ENCODE measurements around the gene C19orf38.
"Not testable (repeated sequence)": the region's sequence is repeated elsewhere in the genome, so short reads cannot be mapped to it uniquely, and the experiment has no call there.

C19orf38 gene

GRCh38 chr19:10877608-10878007 is 29.4 kb downstream of the C19orf38 start:
- not testable (repeated sequence) for DNase-seq

DNA sequence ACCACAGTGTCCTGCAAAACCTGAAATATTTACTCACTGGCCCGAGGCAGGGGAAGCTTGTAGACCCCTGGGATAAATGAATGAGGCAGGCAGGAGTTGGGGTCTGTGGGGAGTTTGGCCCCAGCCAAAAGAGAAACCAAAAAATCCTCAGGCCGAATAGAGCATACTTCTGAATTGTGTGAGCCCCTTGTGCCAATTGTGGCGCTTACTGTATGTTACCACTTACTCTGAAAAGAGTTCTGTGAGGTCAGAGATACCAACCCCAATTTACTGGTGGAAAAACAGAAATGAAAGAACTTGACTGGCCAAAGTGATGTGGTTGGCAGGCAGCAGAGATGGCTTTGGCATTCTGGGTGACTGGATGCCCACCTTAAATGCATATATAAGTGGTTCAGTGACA is 30.0 kb downstream of the C19orf38 start:
- DNase-seq, result no peak

DNA sequence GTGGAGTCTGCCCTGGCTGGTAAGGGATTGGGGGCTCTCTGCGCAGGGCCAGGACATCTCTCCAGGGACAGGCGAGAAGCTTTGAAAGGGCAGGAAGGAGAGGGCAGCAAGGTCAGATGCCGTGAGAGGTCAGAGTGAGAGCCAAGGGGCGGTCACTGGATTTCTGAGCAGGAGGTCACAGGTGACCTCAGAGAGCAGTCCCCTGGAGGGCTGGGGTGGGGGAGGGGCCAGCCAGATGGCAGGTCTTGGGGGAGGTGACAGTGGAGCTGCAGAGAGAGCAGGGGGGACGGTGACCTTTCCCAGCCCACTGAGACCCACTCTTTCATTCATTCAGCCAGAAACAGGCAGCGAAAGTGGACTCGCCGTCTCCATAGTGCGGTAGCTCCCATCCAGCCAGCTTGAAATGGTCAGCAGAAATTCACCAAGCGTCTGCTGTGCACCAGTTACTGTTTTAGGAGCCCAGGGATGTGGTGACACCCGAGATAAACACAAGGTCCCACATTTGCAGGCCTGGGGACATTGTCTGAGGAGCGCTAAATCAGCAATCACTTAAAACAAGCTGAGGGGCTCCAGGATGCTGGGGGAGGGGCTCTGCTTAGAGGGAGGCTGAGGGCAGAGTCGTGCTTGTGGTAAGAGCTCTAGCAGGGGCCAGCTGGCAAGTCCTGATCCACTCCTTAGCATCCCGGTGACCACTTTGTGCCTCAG is 33.3 kb downstream of the C19orf38 start:
- no peak for DNase-seq

DNA sequence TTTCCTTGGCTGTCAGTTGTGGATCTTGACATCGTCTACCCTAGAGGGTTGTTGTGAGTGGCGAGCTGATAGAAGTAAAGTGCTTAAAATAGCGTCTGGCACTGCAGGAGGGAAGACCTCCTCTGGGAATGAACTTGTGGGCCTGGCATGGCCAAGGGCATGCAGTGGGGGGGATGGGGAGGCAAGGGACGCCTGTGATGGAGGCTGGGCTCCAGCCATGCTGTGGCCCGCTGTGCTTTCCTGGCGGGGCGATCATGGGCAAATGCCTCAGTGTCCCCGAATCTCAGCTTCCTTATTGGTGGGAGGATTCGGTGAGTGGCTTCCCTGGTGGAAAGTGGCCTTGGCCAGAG is 33.9 kb downstream of the C19orf38 start:
- DNase-seq, result no peak

- no peak for DNase-seq
Measured at GRCh38 chr19:10884274-10884673, 36.1 kb downstream of the C19orf38 start.

- no peak for DNase-seq
Measured at GRCh38 chr19:10885201-10886169, 37.3 kb downstream of the C19orf38 start.

DNA sequence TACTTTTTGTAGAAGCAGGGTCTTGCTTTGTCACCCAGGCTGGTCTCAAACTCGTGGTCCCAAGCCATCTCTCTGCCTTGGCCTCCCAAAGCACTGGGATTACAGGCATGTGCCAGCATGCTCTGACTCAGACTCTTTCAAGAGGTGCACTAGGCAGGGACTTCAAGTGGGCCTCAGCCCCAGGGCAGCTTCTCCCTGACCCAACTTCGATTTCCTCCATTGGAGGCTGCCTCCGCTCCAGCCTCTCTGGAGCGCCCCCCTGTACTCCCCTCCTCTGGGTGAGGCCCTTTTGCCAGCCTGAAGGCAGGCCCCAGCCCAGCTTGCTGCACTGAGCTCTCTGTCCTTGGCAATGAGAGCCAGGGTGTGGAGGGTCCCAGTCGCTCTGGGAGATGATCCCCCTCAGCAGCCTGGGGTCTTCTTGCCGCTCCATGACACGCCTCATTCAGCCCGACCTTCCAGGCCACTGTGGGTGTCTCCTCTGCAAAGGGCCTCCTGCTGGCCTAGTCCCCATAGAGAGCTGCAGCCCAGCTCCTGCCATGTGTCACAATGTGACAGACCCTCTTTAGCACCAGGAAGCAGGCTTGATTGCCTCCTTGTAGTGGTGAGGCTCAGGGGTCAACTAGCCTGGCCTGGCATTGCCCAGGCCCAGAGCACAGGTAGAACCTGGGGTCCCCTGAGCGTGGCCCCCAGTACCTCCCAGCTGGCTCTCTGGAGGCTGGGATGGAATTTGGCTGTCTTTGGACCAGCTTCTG is 39.6 kb downstream of the C19orf38 start:
- no peak for DNase-seq

DNA sequence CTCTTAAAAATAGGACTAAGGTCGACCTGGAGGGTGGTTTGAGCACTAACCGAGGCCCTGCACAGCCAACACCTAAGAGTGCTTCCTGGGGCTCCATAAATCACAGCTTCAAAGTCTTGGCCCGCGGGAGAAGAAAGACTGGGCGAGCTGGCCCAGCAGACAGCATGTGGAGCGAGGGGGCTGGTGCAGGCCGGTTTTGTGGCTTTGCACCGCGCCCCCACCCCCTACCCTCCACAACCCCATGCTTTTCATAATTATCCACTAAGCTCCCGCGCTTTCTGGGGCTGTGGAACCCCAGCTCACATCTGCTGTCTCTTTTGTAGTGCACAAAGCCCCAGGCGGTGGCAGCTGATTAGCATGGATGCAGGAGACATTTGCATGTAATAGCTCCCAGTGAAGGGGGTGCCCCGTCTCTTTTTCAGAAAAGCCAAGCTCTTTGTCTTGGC is 40.2 kb downstream of the C19orf38 start:
- no peak for DNase-seq

DNA sequence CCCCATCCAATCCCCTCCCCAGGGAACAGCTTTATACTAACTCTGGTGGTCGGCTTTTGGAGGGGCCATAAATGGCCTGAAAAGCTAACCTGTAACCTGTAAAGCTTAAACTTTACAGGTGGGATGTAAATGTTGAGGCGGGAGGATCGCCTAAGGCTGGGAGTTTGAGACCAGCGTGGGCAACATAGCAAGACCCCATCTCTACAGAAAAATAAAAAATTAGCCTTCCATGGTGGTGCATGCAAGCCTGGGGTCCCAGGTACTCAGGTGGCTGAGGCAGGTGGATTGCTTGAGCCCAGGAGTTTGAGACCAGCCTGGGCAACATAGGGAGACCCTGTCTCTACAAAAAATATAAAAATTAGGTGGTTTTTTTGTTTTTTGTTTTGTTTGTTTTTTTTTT is 41.7 kb downstream of the C19orf38 start:
- DNase-seq, result no peak

GRCh38 chr19:10891405-10892086 is 43.3 kb downstream of the C19orf38 start:
- DNase-seq, result no peak

GRCh38 chr19:10892256-10892655 is 44.0 kb downstream of the C19orf38 start:
- no peak for DNase-seq

DNA sequence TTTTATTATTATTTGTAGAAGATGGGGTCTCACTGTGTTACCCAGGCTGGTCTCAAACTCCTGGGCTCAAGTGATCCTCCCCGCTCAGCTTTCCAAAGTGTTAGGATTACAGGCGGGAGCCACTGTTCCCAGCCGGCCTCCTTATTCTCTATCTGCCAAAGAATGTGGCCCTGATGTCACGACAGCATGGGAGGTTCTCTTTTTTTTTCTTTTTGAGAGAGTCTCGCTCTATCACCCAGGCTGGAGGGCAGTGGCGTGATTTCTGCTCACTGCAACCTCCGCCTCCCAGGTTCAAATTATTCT is 46.6 kb downstream of the C19orf38 start:
- no peak for DNase-seq

DNA sequence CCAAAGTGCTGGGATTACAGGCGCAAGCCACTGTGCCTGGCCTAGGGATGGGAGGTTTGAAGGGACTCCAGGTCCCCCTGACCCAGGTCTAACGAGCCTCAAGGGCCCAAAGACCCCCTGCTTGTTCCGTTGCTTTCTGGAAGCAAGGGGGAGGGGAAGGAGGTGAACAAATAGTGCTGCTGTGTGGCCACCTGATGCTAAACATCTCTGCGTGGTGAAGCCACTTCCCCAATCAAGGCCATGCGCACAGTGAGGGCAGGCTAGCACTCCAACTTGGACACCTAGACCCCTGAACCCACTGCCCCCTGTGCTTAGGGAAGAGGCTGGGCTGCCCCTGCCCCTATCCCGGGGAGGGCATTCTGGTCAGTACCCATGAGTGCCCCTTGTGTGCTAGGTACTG is 47.1 kb downstream of the C19orf38 start:
- DNase-seq, result no peak

GRCh38 chr19:10895920-10896319 is 47.7 kb downstream of the C19orf38 start:
- no peak for DNase-seq

- no peak for DNase-seq
Measured at GRCh38 chr19:10896851-10897526, 48.8 kb downstream of the C19orf38 start.

GRCh38 chr19:10898633-10899032 is 50.4 kb downstream of the C19orf38 start:
- DNase-seq, result no peak

DNA sequence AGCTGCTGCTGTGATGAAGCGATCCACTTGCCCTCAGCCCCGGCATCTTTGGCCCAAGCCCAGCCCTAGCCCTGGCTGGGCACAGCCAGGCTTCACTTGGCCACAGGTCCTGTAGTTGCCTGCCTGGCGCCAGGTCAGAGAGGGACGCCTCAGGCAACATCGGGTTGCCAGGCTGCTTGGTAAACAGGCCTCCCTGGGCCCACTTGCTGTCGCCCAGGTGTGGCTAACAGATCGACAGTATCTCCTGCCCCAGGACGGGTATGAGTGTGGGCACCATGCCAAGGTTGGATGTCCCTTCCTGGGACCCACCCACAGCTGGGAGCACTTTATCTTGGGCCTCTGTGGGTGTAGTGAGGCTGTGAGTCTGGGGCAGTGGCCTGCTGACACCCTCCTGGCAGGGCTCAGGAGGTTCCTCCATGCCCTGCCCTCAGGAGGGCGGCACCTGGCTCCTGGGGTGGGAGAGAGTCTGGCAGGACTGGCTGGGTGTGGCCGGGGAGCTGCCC is 51.0 kb downstream of the C19orf38 start:
- no peak for DNase-seq

DNA sequence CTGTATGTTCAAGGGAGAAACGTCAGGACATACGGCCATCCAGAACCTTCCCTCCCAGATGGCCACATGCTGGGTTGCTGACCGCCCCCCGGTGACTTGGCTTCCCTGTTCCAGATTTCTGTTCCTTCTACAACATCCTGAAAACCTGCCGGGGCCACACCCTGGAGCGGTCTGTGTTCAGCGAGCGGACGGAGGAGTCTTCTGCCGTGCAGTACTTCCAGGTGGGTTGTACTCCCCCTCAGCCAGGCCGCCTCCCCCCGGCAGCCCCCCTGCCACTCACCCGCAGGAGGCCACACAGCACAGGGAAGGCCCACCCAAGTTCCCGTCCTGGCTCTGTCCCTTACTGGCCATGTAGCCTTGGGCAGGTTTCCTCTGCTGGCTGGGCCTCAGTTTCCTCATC is 59.7 kb downstream of the C19orf38 start:
- DNase-seq, result no peak

GRCh38 chr19:10908380-10908960 is 60.3 kb downstream of the C19orf38 start:
- no peak for DNase-seq

GRCh38 chr19:10911579-10912363 is 63.6 kb downstream of the C19orf38 start:
- no peak for DNase-seq

- no peak for DNase-seq
Measured at GRCh38 chr19:10912619-10913018, 64.4 kb downstream of the C19orf38 start.
